ENCODE measurements around the gene LRRN4. TPM values are rescaled to one million over a fixed set of nuclear protein-coding genes. Genes with fewer than 3 reads are reported as not detected.

The LRRN4 gene
- total RNA-seq, 1 experiment from 2014 or later, result 0.72 TPM

GRCh38 chr20:6086868-6087267, 33.0 kb upstream of the LRRN4 start:
- no peaks in the 10 kb centered on the region for H3K9me2 ChIP-seq (ENCODE audit: insufficient read depth)
- no TSS peak for BruUV-seq (replicated peaks)
- TF ChIP-seq EZH2 (IDR thresholded peaks at IDR 0.05; ENCODE audit: low read depth) (no peak), CTCF (conservative IDR thresholded peaks at IDR 0.05) (no peak)
- no peaks in the 10 kb centered on the region for H3F3A ChIP-seq (ENCODE audit: insufficient read depth, low read depth)
- no peak overlapping the region for H3K27ac ChIP-seq
- H2AFZ ChIP-seq, result no peak overlapping the region
- H3K4me1 ChIP-seq (replicated peaks; ENCODE audit: insufficient read depth), result no peaks in the 10 kb centered on the region
- no peak for DNase-seq
- no peak overlapping the region for H3K4me3 ChIP-seq
- H3K9me3 ChIP-seq (ENCODE audit: insufficient read depth, low read depth), result no peaks in the 10 kb centered on the region
- no peaks in the 10 kb centered on the region for H3K27me3 ChIP-seq (ENCODE audit: insufficient read depth, low read depth)
- H3K4me2 ChIP-seq, result no peak overlapping the region
- no peaks in the 10 kb centered on the region for H4K20me1 ChIP-seq (ENCODE audit: insufficient read depth)
- peaks cover 24% of the 10 kb centered on the region for H3K36me3 ChIP-seq (ENCODE audit: low read depth)
- ChIA-PET CTCF (no interaction called here), POLR2A (ENCODE audit: unreplicated experiment) (no interaction called here)
- intact Hi-C loops (cut with micrococcal nuclease; ENCODE audit: unreplicated experiment), result no loop called here
- no peaks in the 10 kb centered on the region for H3K79me2 ChIP-seq (ENCODE audit: low read depth)

GRCh38 chr20:6083926-6084325, 30.1 kb upstream of the LRRN4 start:
- CTCF ChIA-PET, result no interaction called here
- Histone ChIP-seq H4K20me1 (ENCODE audit: insufficient read depth) (no peaks in the 10 kb centered on the region), H3K27me3 (ENCODE audit: insufficient read depth, low read depth) (no peaks in the 10 kb centered on the region), H3K36me3 (ENCODE audit: low read depth) (peaks cover 20% of the 10 kb centered on the region), H3K4me2 (no peak overlapping the region), H3K4me3 (no peak overlapping the region), H3K79me2 (ENCODE audit: low read depth) (no peaks in the 10 kb centered on the region), H3F3A (ENCODE audit: insufficient read depth, low read depth) (no peaks in the 10 kb centered on the region), H3K27ac (no peak overlapping the region), H2AFZ (no peak overlapping the region), H3K4me1 (replicated peaks; ENCODE audit: insufficient read depth) (no peaks in the 10 kb centered on the region), H3K9me2 (ENCODE audit: insufficient read depth) (no peaks in the 10 kb centered on the region), H3K9me3 (ENCODE audit: insufficient read depth, low read depth) (no peaks in the 10 kb centered on the region)
- intact Hi-C loops (cut with micrococcal nuclease; ENCODE audit: unreplicated experiment), result no loop called here
- POLR2A ChIA-PET (ENCODE audit: unreplicated experiment), result no interaction called here
- DNase-seq, result no peak
- no peak for TF ChIP-seq EZH2 (IDR thresholded peaks at IDR 0.05; ENCODE audit: low read depth)
- no peak for TF ChIP-seq CTCF (conservative IDR thresholded peaks at IDR 0.05)
- no TSS peak for BruUV-seq (replicated peaks)

- DNase-seq, result no peak
- H3K27me3 ChIP-seq (ENCODE audit: insufficient read depth, low read depth), result no peaks in the 10 kb centered on the region
- TF ChIP-seq EZH2 (IDR thresholded peaks at IDR 0.05; ENCODE audit: low read depth), result no peak
- no peak for TF ChIP-seq CTCF (conservative IDR thresholded peaks at IDR 0.05)
- intact Hi-C loops (cut with micrococcal nuclease; ENCODE audit: unreplicated experiment), result no loop called here
- H3K9me3 ChIP-seq (ENCODE audit: insufficient read depth, low read depth), result no peaks in the 10 kb centered on the region
- no peak overlapping the region for H2AFZ ChIP-seq
- H3K4me2 ChIP-seq, result no peak overlapping the region
- peaks cover 20% of the 10 kb centered on the region; the same call in 1 of the 2 replicates for H3K36me3 ChIP-seq (ENCODE audit: low read depth)
- no peak overlapping the region for H3K4me3 ChIP-seq
- H3K79me2 ChIP-seq (ENCODE audit: low read depth), result no peaks in the 10 kb centered on the region
- H3K4me1 ChIP-seq (replicated peaks; ENCODE audit: insufficient read depth), result no peaks in the 10 kb centered on the region
- no peaks in the 10 kb centered on the region; the same call in 1 of the 2 replicates for H3F3A ChIP-seq (ENCODE audit: insufficient read depth, low read depth)
- H3K27ac ChIP-seq, result no peak overlapping the region
- CTCF ChIA-PET, result no interaction called here
- H3K9me2 ChIP-seq (ENCODE audit: insufficient read depth), result no peaks in the 10 kb centered on the region
- POLR2A ChIA-PET (ENCODE audit: unreplicated experiment), result no interaction called here
- peaks cover 8% of the 10 kb centered on the region; the same call in 1 of the 2 replicates for H4K20me1 ChIP-seq (ENCODE audit: insufficient read depth)
- BruUV-seq (replicated peaks), result no TSS peak
Measured at GRCh38 chr20:6081236-6081635, 27.4 kb upstream of the LRRN4 start.

Measured in PC-9 (cell line).